Kidney epithelial cell (primary cell): Measurements from ENCODE around the gene KLK13. TPM values are rescaled to one million over a fixed set of nuclear protein-coding genes. Genes with fewer than 3 reads are reported as not detected.

Source experiments
- DNase-seq: peaks from one replicate; pipeline ENCODE4 v3.0.0-alpha.2; 2010; ENCODE audit warnings: low read depth
- H3K27me3 ChIP-seq: 2 replicates; pipeline ENCODE4 v1.6.0; 2011; ENCODE audit warnings: low read length; ENCODE audit not compliant: control insufficient read depth, insufficient read depth
- H3K36me3 ChIP-seq: 2 replicates; pipeline ENCODE4 v1.5.1; 2011; ENCODE audit warnings: low read length; ENCODE audit not compliant: control insufficient read depth, insufficient read depth
- H3K4me3 ChIP-seq: 2 replicates; pipeline ENCODE4 v1.5.1; 2011; ENCODE audit warnings: low read depth, mild to moderate bottlenecking, control low read depth, low read length
- CTCF ChIP-seq: IDR thresholded peaks from 2 replicates; pipeline ENCODE4 v1.5.1; 2011; ENCODE audit warnings: mild to moderate bottlenecking, moderate library complexity, low read length, control low read depth, inconsistent platforms; ENCODE audit not compliant: insufficient read depth, poor library complexity, severe bottlenecking
- total RNA-seq: library from RNA; depleted of rRNA; stranded (reverse); fragments of >200 nt; gene quantifications from 2 replicates; pipeline ENCODE4 v1.2.3, GENCODE V29; 2015

The KLK13 gene
- total RNA-seq, 1 donor from 2014 or later = 0.08 TPM

DNA sequence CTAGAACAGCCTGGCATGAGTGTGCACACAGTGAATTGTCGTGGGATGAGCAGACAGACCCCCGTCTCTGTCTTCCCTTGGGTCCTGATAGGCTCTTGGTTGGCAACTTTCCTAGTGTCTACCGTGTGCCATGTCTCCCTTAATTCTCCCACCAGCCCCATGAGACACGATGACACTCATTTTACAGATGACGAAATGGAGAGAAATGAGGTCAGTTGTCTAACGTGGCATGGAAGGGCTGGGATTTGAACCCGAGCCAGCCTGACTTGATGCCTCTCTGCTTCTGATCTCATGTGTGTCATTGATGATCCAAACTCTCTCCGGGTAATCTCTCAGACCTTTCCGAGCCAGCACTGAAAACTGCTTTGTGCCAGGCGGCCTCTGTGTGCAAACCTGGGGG lies 26.2 kb upstream of the KLK13 start:
- no peak for TF ChIP-seq CTCF

GRCh38 chr19:51090471-51090870 lies 25.6 kb upstream of the KLK13 start:
- Histone ChIP-seq H3K4me3 (no peak overlapping the region), H3K36me3 (no peaks in the 10 kb centered on the region), H3K27me3 (no peaks in the 10 kb centered on the region)
- no peak for TF ChIP-seq CTCF
- DNase-seq = no peak

More for the DNA sequence above, 26.2 kb upstream of the KLK13 start:
- DNase-seq = no peak
- no peaks in the 10 kb centered on the region for H3K36me3 ChIP-seq
- H3K27me3 ChIP-seq = no peaks in the 10 kb centered on the region
- H3K4me3 ChIP-seq = no peak overlapping the region

- DNase-seq = no peak
- TF ChIP-seq CTCF = no peak
- Histone ChIP-seq H3K36me3 (no peaks in the 10 kb centered on the region), H3K27me3 (no peaks in the 10 kb centered on the region), H3K4me3 (no peak overlapping the region)
Observed at GRCh38 chr19:51089786-51090185, 24.9 kb upstream of the KLK13 start.

- TF ChIP-seq CTCF = no peak
- no peak for DNase-seq
- Histone ChIP-seq H3K36me3 (no peaks in the 10 kb centered on the region), H3K27me3 (peaks cover 2% of the 10 kb centered on the region), H3K4me3 (no peak overlapping the region)
Observed at GRCh38 chr19:51086153-51086850, 21.4 kb upstream of the KLK13 start.

GRCh38 chr19:51084505-51084904 lies 19.6 kb upstream of the KLK13 start:
- no peak for TF ChIP-seq CTCF
- no peak for DNase-seq
- Histone ChIP-seq H3K4me3 (no peak overlapping the region), H3K27me3 (peaks cover 2% of the 10 kb centered on the region), H3K36me3 (no peaks in the 10 kb centered on the region)

- Histone ChIP-seq H3K27me3 (peaks cover 2% of the 10 kb centered on the region), H3K36me3 (no peaks in the 10 kb centered on the region), H3K4me3 (no peak overlapping the region)
- TF ChIP-seq CTCF = no peak
- DNase-seq = no peak
Observed at GRCh38 chr19:51083783-51084182, 18.9 kb upstream of the KLK13 start.
